ENCODE data around the gene ARHGAP42.

Gene ARHGAP42, protein sequence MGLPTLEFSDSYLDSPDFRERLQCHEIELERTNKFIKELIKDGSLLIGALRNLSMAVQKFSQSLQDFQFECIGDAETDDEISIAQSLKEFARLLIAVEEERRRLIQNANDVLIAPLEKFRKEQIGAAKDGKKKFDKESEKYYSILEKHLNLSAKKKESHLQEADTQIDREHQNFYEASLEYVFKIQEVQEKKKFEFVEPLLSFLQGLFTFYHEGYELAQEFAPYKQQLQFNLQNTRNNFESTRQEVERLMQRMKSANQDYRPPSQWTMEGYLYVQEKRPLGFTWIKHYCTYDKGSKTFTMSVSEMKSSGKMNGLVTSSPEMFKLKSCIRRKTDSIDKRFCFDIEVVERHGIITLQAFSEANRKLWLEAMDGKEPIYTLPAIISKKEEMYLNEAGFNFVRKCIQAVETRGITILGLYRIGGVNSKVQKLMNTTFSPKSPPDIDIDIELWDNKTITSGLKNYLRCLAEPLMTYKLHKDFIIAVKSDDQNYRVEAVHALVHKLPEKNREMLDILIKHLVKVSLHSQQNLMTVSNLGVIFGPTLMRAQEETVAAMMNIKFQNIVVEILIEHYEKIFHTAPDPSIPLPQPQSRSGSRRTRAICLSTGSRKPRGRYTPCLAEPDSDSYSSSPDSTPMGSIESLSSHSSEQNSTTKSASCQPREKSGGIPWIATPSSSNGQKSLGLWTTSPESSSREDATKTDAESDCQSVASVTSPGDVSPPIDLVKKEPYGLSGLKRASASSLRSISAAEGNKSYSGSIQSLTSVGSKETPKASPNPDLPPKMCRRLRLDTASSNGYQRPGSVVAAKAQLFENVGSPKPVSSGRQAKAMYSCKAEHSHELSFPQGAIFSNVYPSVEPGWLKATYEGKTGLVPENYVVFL

DNA sequence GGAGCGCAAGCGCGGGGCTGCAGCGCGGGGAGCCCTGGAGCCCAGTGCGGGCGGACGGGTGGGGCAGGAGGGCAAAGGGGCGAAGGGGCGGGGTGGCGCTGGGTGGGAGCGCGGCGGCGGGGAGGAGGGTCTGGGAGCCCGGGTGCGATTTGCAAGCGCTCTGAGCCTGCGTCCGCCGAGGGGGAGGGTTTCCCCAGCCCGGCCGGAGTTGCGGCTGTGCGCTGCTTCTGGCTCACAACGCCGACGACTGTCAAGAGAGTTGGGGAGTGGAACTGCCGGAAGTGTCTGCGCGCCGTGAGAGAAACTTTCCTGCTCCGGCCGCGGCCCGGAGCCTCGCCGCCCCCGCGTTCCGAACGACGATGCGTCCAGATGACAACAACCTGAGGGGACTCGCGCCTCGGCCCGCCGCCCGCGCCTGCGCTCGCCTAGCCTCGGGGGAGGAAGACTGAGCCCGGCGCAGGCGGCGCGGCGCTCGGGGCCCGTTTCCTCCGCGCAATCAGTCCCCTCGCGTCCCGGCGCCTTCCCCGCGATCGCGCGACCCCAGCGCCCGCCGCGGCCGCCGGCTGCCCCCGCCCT, at the start of gene ARHGAP42:
Gene ARHGAP42, plus strand, starts transcription at position 235 of the 576 bp plus-strand sequence. CDS start 391 bp downstream, outside the sequence.
- H3K4me3 ChIP-seq (ENCODE audit: low read depth, low read length) = peak within 1 kb of the TSS; percentile 64
- no peak for DNase-seq (ENCODE audit: low read depth)
- TF ChIP-seq, protein P1, sequence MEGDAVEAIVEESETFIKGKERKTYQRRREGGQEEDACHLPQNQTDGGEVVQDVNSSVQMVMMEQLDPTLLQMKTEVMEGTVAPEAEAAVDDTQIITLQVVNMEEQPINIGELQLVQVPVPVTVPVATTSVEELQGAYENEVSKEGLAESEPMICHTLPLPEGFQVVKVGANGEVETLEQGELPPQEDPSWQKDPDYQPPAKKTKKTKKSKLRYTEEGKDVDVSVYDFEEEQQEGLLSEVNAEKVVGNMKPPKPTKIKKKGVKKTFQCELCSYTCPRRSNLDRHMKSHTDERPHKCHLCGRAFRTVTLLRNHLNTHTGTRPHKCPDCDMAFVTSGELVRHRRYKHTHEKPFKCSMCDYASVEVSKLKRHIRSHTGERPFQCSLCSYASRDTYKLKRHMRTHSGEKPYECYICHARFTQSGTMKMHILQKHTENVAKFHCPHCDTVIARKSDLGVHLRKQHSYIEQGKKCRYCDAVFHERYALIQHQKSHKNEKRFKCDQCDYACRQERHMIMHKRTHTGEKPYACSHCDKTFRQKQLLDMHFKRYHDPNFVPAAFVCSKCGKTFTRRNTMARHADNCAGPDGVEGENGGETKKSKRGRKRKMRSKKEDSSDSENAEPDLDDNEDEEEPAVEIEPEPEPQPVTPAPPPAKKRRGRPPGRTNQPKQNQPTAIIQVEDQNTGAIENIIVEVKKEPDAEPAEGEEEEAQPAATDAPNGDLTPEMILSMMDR (IDR thresholded peaks at IDR 0.05; ENCODE audit: control insufficient read depth, extremely low read depth, insufficient read depth) = no peak

DNA sequence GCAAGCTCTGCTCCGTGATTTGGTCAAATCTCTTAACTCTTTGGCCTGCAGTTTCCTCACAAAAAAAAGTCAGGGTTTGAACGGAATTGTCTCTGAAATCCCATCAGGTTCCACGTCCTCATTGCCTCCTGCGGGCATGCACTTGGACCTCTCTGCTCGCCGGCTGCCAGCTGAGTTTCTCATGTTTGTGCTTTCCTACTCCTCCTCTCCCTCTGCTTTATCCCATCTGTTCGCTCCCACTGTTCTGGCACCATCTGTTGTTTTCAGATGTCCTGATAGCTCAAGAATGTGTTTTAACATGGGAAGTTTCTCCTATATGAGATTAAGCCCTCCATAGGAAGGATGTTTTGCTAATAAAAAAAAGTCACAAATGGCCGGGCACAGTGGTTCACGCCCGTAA, 49.4 kb upstream of the ARHGAP42 start:
- TF ChIP-seq, protein P1 (IDR thresholded peaks at IDR 0.05; ENCODE audit: control insufficient read depth, extremely low read depth, insufficient read depth) = no peak
- no peak overlapping the region for H3K4me3 ChIP-seq (ENCODE audit: low read depth, low read length)
- DNase-seq (ENCODE audit: low read depth) = no peak

DNA sequence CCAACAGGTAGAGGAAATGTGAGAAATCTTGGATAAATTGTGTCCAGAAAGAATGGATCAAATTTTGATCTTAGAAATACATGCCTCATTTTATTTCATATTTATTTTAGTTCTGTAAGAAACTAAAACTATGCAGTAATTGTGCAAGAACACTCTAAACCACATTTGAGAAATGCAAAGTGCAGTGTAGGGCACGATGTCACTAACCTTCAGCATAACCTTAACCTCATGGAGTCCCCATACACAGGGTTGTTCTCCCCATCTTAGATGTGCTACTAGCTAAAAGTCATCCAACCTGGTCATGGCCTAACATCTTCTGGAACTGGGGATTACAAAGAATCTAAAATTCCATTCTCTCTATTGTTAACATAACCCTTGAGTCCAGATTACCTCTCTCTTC, 48.4 kb upstream of the ARHGAP42 start:
- no peak overlapping the region for H3K4me3 ChIP-seq (ENCODE audit: low read depth, low read length)
- DNase-seq (ENCODE audit: low read depth) = no peak
- TF ChIP-seq, protein P1 (IDR thresholded peaks at IDR 0.05; ENCODE audit: control insufficient read depth, extremely low read depth, insufficient read depth) = no peak

DNA sequence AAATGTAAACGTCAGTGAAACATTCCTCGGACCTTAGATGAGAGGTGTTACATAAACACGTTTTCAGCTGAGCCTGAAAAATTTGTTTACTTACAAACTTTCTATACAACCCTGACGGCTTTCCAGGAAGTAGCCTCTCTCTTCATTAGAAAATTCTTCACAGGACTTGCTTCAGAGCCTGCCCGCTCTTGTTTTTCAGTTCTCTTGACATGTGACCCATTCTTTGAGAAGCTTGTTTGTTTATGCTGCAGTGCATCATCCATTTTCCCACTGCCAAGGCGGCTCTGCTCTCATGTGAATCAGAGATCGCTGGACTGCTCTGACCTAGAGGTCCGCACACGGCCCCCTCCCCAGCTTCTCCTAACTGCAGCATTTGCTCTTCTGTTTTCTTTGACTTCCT, 47.9 kb upstream of the ARHGAP42 start:
- peak; percentile 10 for DNase-seq (ENCODE audit: low read depth)

DNA sequence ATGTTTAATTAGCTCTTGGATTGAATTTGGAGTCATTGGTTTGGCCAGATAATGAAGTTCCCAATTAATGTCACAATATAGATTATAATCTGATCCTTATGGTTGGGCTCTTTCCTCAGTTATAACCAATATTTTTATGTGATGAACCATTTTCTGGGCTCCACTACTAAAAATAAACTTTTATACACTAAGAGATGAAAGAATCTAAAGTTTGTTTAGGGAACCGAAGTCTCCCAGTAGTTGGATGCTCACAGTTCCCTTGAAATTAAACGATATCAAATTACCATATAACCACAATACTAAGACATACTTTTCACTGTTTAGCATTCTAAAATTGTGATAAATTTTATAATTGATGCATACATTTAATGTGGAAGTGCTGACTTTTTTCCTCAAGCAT, 47.0 kb upstream of the ARHGAP42 start:
- DNase-seq (ENCODE audit: low read depth) = no peak
- TF ChIP-seq, protein P1 (IDR thresholded peaks at IDR 0.05; ENCODE audit: control insufficient read depth, extremely low read depth, insufficient read depth) = no peak
- no peak overlapping the region for H3K4me3 ChIP-seq (ENCODE audit: low read depth, low read length)

More for the DNA sequence above, 47.9 kb upstream of the ARHGAP42 start:
- TF ChIP-seq, protein P1 (IDR thresholded peaks at IDR 0.05; ENCODE audit: control insufficient read depth, extremely low read depth, insufficient read depth) = no peak
- H3K4me3 ChIP-seq (ENCODE audit: low read depth, low read length) = no peak overlapping the region

DNA sequence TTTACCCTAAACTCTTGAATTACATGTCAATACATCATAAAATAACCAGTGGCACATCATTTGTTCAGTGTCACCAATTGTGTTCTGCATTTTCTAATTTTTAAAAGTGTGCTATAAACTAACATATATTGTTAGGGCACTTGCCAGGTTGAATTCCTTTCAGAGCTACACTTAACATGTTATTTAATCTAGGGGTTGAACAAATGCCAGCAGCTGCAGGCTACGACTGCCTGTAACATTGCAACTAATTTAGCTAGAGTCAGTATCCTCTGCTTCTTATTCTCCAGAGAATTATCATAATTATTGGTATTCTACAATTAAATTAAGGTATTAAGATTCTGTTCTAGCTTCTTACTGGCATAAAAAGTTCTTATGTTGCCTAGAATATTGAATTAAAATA, 46.4 kb upstream of the ARHGAP42 start:
- H3K4me3 ChIP-seq (ENCODE audit: low read depth, low read length) = no peak overlapping the region
- TF ChIP-seq, protein P1 (IDR thresholded peaks at IDR 0.05; ENCODE audit: control insufficient read depth, extremely low read depth, insufficient read depth) = no peak
- DNase-seq (ENCODE audit: low read depth) = peak; percentile 26

Data from LNCaP clone FGC (cell line).